DMS 273 treated with DMSO at 0.1 percent for 48 hours (cell line): ENCODE data around the gene EXOC3.

ENCODE experiments used
- DNase-seq: peaks from one replicate; lab custom pipeline; 2025; lab: John Stamatoyannopoulos, UW

EXOC3 gene

DNA sequence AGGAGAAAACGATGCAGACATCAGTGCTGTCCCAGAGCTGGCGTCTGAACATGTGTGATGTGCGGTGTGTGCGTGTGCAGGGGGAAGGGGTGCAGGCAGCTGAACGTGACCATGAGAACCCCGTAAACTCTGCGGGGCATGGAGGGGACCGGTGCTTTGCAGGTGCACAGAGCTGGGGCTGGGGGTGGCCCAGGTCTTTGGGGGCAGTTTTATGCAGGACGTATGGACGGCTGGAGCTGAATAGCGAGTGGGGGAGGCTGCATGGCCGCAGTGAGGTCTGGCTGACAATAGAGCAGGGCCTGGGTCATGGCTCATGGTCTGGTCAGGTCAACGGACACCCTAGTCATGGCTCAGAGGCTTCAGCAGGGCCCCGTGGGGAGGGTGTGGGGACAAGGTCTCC lies 3.3 kb upstream of the EXOC3 start:
- DNase-seq, result no peak

DNA sequence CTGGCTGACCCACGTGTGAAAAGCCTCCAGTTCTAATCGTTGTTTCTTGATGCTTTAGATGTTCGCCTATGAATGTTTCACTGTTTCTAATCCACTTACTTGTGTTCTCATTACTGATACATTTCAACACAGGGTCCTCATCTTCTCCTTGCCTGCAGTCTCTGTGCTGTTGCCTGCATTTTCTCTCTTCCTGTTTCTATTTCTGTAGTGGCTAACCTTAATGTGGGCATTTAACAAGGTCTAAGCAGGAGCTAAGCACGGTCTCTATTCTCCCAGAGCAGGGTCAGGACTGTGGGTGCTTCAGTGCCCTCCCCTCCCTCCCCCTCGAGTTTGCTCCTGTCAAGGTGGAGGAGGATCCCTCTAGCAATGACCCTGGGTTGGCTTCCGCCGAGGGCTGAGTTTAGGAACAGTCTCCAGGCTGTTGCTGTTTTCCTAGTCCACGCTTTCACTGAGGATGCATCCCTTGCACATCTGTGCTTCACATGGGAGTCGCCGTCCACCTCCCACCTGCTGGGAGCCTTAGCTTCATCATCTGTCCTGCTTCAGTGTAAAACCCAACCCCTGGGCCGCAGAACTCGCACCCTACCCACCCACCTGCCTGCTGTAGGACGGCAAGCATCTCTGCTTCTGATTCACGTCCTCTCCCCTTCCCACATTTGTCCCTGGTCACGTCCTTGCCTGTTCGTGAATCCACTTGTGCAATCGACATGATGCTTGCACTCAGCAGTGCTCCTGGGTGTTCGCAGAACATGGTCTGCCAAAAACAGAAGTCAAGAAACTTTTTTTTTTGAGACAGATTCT lies 2.4 kb upstream of the EXOC3 start:
- no peak for DNase-seq

DNA sequence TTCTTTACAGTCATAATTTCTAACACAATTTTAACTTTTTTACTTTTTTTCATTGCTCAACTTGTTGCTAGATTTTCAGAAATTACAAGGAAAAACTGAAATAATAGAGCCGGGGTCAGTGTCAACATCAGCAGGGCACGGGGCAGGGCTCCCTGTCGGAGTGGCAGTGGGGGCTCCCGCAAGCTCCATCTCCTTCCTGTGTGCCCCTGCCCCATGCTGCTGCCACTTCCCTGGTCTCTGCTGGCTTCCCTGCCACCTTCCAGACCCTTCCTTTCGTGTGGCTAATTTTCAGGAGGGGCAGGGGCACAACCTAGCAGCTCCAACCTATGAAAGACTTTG lies 1.0 kb upstream of the EXOC3 start:
- DNase-seq, result no peak

DNA sequence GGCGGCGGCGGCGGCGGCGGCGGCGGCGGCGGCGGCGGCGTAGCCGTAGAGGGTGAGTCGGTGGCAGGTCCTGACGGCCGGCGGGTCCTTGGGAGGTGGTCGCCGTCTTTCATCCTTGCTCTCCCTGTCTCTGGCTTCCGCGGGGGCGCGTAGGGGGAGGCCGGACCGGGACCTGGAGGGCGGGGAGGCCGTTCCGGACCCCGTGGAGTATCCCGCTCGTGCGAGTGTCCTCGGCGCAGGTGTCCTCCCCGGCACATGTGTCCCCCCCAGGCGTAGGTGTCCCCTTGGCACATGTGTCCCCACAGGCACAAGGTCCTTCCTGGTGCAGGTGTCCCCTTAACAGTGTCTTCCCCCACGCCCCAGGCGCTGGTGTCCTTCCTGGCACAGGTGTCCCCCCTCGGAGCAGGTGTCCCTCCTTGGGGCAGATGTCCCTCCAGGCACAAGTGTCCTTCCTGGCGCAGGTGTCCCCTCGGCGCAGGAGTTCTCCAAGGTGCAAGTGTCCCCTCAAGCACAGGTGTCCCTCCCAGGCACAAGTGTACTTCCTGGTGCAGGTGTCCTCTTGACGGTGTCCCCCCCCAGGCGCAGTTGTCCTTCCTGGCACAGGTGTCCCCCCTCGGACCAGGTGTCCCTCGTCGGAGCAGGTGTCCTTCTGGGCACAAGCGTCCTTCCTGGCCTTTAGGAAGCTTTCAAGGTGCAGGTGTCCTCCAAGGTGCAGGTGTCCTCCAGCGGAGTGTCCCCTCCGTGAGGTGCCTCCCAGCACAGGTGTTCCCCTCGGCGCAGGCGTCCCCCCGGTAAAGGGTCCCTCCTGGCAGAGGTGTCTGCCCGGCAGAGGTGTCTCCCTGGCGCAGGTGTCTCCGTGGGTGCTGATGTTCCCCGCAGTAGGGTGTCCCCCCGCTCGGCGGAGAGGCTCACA lies 519 bp downstream of the EXOC3 start:
- no peak for DNase-seq

DNA sequence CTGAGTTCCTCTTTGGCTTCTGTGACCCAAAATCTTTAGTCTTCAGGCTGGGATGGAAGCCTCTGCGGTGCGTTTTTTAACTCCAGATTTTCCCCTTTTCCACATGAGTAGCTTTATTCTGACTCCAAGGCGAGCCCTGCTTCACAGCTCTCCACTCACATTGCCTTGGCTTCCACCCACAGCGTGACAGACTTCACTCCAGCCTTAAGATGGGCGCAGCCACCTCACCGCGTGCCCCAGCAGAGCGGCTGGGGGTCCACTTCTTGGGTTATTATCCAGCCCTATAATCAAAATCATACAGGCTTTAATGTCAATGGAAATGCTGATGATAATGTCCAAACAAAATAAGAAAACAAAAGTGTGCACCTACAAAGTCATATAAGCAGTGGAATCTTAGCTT lies 1.2 kb downstream of the EXOC3 start:
- no peak for DNase-seq

GRCh38 chr5:445591-445990 lies 2.6 kb downstream of the EXOC3 start:
- no peak for DNase-seq

GRCh38 chr5:446066-446882 lies 3.3 kb downstream of the EXOC3 start:
- DNase-seq, result no peak

DNA sequence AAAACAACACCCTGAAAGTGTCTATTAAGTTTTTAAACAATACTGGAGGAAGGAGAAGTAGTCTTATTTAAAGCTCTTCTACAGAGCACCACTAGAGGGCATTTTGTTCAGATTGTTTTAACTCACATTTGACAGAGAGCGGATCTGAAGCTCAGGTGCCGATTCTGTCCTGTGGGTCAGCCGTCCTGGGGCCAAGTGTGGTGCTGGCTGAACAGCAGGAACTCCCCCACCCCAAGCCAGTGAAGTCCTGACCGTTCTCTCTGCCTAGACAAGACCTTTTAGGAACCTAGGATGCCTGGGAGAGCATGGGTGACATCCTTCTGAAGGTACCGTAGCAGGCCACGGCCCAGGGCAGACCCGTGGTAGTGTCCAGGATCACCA lies 3.9 kb downstream of the EXOC3 start:
- DNase-seq, result no peak

DNA sequence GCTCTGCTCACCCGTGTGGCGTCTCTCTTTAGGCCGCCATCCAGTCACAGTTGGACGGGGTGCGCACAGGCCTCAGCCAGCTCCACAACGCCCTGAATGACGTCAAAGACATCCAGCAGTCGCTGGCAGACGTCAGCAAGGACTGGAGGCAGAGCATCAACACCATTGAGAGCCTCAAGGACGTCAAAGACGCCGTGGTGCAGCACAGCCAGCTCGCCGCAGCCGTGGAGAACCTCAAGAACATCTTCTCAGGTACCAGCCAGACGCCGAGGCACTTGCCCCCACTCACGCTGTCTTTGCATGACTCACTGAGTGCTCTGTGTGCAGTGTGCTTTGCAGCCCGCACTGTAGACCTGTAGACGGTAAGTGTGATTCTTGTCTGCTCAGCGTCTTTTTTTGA lies 4.5 kb downstream of the EXOC3 start:
- no peak for DNase-seq

DNA sequence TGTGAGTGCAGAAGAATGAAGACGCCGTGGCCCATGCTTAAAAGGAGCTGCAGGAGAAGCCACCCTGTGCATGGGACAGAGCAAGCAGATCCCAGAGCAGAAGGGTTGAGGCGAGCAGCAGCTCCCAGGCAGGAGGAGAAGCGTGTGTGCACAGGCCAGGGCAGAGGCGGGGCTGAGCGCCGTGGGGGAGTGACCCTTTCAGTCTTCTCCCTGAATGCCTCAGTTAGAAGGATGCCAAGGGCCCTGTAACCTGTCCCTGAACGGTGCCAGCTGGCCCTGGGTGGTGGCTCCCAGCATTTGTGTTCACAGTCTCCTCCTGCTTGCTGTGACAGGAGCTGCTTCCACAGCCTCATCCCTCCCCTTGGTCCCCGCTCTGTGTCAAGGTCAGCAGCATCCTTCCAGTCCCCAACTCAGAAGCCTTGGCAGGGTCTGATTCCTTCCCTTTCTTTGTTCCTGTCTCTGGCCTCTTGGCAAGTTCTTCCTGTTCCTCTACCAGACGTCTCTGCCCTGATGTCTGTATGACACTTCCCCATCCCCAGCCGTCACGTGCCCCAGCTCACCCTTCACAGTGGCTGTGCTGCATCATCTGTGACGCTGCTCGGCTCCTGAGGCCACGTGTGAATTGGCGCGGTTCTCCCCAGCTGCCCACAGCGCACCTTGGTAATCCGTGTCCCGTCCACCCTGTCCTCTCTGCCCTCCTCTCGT lies 5.2 kb downstream of the EXOC3 start:
- no peak for DNase-seq

GRCh38 chr5:448766-449090 lies 5.8 kb downstream of the EXOC3 start:
- no peak for DNase-seq

DNA sequence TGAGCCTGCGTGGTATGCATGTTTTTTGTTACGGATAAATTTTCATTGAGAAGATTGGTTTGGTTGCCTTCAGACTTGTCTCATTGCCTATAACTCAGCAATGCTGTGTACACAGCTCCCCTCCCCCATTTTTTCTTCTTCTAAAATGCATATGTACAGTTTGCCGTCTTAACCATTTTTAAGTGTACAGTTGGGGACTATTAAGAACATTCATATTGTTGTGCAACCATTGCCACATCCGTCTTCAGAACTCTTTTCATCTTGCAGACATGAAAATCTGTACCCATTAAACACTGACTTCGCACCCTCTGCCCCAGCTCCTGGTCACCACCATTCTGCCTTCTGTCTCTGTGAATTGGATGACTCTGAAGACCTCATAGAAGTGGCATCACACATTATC lies 6.2 kb downstream of the EXOC3 start:
- no peak for DNase-seq

GRCh38 chr5:451587-452458 lies 8.8 kb downstream of the EXOC3 start:
- DNase-seq, result no peak

GRCh38 chr5:452978-453710 lies 10.2 kb downstream of the EXOC3 start:
- no peak for DNase-seq

DNA sequence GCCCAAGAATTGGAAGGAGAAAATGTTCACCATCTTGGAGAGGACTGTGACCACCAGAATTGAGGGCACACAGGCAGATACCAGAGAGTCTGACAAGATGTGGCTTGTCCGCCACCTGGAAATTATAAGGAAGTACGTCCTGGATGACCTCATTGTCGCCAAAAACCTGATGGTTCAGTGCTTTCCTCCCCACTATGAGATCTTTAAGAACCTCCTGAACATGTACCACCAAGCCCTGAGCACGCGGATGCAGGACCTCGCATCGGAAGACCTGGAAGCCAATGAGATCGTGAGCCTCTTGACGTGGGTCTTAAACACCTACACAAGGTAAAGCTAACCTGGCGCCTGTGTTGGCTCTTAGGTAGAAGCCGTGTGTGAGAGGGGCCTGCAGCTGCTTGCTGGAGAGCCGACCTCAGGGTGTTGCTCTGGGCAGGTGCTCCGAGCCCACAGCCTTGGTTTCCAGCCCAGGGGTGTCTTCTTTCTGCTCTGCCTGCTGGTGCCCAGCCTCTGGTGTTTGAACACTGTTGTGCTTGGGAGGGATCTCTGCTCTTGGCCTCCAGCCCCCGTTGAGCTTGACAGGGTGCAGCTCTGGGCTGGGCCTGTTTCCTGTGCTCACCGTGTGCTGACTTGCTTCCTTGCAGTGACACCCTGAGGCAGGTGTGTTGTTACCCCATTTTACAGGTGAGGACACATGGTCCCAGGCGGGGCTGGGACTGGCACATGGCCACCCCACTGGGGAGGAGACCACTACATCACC lies 10.9 kb downstream of the EXOC3 start:
- DNase-seq, result no peak

- DNase-seq, result no peak
These were observed 12.0 kb downstream of the EXOC3 start for GRCh38 chr5:454936-455335.

DNA sequence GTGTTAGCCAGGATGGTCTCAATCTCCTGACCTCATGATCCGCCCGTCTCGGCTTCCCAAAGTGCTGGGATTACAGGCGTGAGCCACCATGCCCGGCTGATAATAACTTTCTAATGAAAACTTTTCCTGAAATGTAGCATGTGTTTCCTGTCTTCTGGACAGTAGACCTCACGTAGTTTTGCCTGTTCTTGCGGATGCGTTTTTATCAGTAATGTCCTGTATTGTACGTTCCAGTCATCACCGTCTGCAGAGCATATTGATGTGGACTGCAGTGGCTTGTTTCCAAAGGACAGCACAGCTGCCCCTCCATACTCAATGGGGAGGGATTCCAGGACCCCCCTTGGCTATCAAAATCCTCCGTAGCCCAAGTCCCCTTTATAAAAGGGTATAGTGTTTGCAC lies 12.8 kb downstream of the EXOC3 start:
- DNase-seq, result no peak

- no peak for DNase-seq
These were observed 13.6 kb downstream of the EXOC3 start for GRCh38 chr5:456351-457194.
